Heart right ventricle (tissue), 16 donors: Measurements from ENCODE around the gene ADAMTS3. TPM values are rescaled to one million over a fixed set of nuclear protein-coding genes. Genes with fewer than 3 reads are reported as not detected.

Experiments
- ATAC-seq, 8 donors: fragments of 200-7000 bp; cut with Tn5 transposase; one replicate each; pipeline ENCODE4 v1.9.1; 2020; ENCODE audit warnings: mild to moderate bottlenecking in 8 of 8, moderate library complexity in 8 of 8, moderate number of reproducible peaks in 1 of 8
- DNase-seq, 2 donors: peaks; one replicate each; pipeline ENCODE4 v3.0.0-alpha.2; 2020
- H3K27ac ChIP-seq, 10 donors: fragments of 200-600 bp; sonication (generic) in 2 of 10; one replicate each; pipeline versions ENCODE4 v1.5.0 to v1.8.0; 2020 to 2022; ENCODE audit warnings: mild to moderate bottlenecking in 3 of 10
- H3K27me3 ChIP-seq, 7 donors: fragments of 200-600 bp; one replicate each; pipeline ENCODE4 v1.8.0; 2021 to 2022; ENCODE audit warnings: mild to moderate bottlenecking in 2 of 7
- H3K36me3 ChIP-seq, 9 donors: fragments of 200-600 bp; sonication (generic) in 1 of 9; one replicate each; pipeline versions ENCODE4 v1.5.0 to v1.8.0; 2020 to 2022; ENCODE audit warnings: mild to moderate bottlenecking in 2 of 9
- H3K4me1 ChIP-seq, 9 donors: fragments of 200-600 bp; sonication (generic) in 1 of 9; one replicate each; pipeline versions ENCODE4 v1.5.0 to v1.8.0; 2020 to 2022; ENCODE audit warnings: mild to moderate bottlenecking in 4 of 9
- H3K4me3 ChIP-seq, 10 donors: fragments of 200-600 bp; sonication (generic) in 2 of 10; one replicate each; pipeline versions ENCODE4 v1.5.0 to v1.8.0; 2020 to 2022; ENCODE audit warnings: mild to moderate bottlenecking in 7 of 10, moderate library complexity in 2 of 10
- H3K9me3 ChIP-seq, 11 donors: fragments of 200-600 bp in 10 of 11; sonication (generic) in 2 of 11; one replicate each; pipeline versions ENCODE4 v1.5.0 to v1.8.0; 2013 to 2022; ENCODE audit warnings: mild to moderate bottlenecking in 2 of 11, control low read depth in 1 of 11, moderate library complexity in 1 of 11
- WGBS, 2 donors: extraction: QIAGEN DNeasy Blood & Tissue Kit; methylation state at CpG; one replicate each; pipeline ENCODE4 v1.1.7; 2013; ENCODE audit warnings: inconsistent platforms in 1 of 2; 5-methylcytosine and 5-hydroxymethylcytosine counted together
- intact Hi-C, 10 donors: fragments of 100-400 bp; cut with DNase I; formaldehyde crosslinking; loops; one replicate each; pipeline versions ENCODE4 v1.11.1 to v1.14.2; 2022
- long read RNA-seq, 3 donors: library from polyadenylated mRNA; unstranded; transcript quantifications; one replicate each; pipeline ENCODE4 v2.0.0, GENCODE V29; 2020 to 2021
- polyA plus RNA-seq, 2 donors: library from polyadenylated mRNA; stranded (reverse); fragments of 200-250 nt; gene quantifications; one replicate each; pipeline ENCODE4 v1.2.3, GENCODE V29; 2013
- total RNA-seq, 10 donors: library from RNA; stranded (reverse); fragmentation: NEBNext Ultra II Directional in 3 of 10; extraction: Animal tissue kit (Norgen Biotek cat#: 25700) in 3 of 10; gene quantifications; one replicate each; pipeline versions ENCODE4 v1.2.1 to v1.2.4, GENCODE V29; 2021 to 2023
- TF ChIP-seq, protein P1 (sequence below), 9 donors: fragments of 200-600 bp; sonication (generic) in 2 of 9; IDR thresholded peaks; one replicate each; pipeline versions ENCODE4 v1.5.0 to v1.8.0; 2021 to 2022; ENCODE audit warnings: antibody characterized with exemption in 9 of 9, mild to moderate bottlenecking in 5 of 9, moderate library complexity in 1 of 9
- donor health status: Arrhythmogenic right ventricular cardiomyopathy.
- donor health status: ischemic (EF 13 %, LVEDD 7.1; RV severe dilation, severe dysfunction).
- donor health status: healthy with polysubstance abuse.
- donor health status: DM: no; HTN: yes; CAD: no.
- donor health status: DM: no; HTN: no; CAD: no.
- donor health status: ischemic (EF 25% LVEDD 6.9; RV normal size, moderate dysfunction).
- donor health status: ischemic (EF 25% LVEDD 5.7; RV mildly dilated, moderate dysfunction).
- donor health status: healthy.
- donor health status: DM: yes; HTN: yes; CAD: no.
- donor health status: Ischemic cardiomyopathy.
- donor health status: ischemic (EF 35%, LVEDD 5.7; RV mildly dilated, moderate dysfunction).
- donor health status: nonischemic (EF 11% LVEDD 7.7; RV severe dilation, severe dysfunction).
- donor health status: DM: yes; HTN: yes; CAD: no.
- donor health status: PGD.
- donor health status: ischemic (EF 29% LVEDD 5.4; RV normal size, mild dysfunction).
- donor health status: nonischemic (EF 23%, LVEDD 6.1; RV moderate dilation, normal function).

The ADAMTS3 gene
- total RNA-seq (1 to 10 TPM in 1 of 10 donors, under 1 TPM in 9; 0.31 to 1.1 (median 0.54) TPM), polyA plus RNA-seq (under 1 TPM; 0.23 to 0.80 TPM)
- long read RNA-seq, donor 1 = 0 reads
- long read RNA-seq, donor 2 = 0 reads
- long read RNA-seq, donor 3 = 0 reads

DNA sequence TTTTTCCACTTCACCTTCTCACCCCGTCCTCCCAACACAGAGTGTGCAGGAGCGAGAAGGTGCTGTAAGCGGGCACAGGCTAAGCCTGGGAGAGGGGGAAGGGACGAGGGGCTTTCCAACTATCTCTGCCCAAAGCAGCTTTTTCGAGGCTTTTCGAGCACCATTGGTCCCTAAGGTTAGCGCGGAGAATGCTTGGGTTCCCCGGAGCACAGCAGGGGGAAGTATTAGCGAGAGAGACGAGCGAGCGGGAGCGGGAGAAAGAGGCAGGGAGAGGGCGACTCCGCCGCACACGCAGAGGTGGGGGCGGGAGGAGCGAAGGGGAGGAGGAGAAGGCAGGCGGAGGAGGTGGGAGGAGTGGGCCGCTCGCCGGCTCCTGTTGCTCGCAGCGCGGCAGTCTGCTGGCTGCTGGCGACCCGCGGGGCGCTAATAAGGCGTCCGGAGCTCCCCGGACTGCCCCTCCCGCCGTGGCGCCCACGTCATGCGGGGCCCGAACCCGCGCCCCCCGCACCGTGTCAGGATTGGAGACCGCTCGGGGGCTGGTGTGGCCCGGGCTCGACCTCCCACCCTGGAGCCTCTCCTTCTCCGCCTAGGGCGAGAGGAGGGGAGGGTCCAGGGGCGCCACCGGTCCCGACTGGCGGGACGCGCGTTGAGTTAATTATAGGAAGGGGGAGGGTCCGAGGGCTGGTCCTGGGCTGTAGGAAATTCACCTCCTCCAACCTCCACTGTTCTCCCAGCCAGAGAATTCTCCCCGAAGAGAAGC lies at the start of gene ADAMTS3:
ADAMTS3 (minus strand) TSS at position 263 of the 760 bp plus-strand sequence. CDS start 459 bp downstream, outside the sequence.
- H3K36me3 ChIP-seq = no peaks in the 10 kb centered on the region
- ATAC-seq = peak; percentile 75 to 90 (median 81)
- H3K27ac ChIP-seq = peak within 1 kb of the TSS in 8 of 10 donors; percentile 40 to 73 (median 52)
- peaks cover 0 to 24% (median 8%) of the 10 kb centered on the region in 9 donors for H3K4me1 ChIP-seq
- H3K27me3 ChIP-seq = peaks cover 0 to 31% (median 0%) of the 10 kb centered on the region in 7 donors
- no peaks in the 10 kb centered on the region for H3K9me3 ChIP-seq
- TF ChIP-seq, protein P1, sequence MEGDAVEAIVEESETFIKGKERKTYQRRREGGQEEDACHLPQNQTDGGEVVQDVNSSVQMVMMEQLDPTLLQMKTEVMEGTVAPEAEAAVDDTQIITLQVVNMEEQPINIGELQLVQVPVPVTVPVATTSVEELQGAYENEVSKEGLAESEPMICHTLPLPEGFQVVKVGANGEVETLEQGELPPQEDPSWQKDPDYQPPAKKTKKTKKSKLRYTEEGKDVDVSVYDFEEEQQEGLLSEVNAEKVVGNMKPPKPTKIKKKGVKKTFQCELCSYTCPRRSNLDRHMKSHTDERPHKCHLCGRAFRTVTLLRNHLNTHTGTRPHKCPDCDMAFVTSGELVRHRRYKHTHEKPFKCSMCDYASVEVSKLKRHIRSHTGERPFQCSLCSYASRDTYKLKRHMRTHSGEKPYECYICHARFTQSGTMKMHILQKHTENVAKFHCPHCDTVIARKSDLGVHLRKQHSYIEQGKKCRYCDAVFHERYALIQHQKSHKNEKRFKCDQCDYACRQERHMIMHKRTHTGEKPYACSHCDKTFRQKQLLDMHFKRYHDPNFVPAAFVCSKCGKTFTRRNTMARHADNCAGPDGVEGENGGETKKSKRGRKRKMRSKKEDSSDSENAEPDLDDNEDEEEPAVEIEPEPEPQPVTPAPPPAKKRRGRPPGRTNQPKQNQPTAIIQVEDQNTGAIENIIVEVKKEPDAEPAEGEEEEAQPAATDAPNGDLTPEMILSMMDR (IDR thresholded peaks at IDR 0.05) = peak in 2 of 9 donors; percentile 10 to 19
- 0 to 1% methylated on average over 39 to 59 of the region's 59 CpGs for WGBS, 2 donors
- DNase-seq = peak; percentile 27 to 59
- intact Hi-C loops = loop anchor here in 1 of 10 donors (10.0 kb wide), 1 partner anchor 696 kb away; no protein-coding TSS in a partner anchor
- peak within 1 kb of the TSS; percentile 36 to 77 (median 60) for H3K4me3 ChIP-seq

DNA sequence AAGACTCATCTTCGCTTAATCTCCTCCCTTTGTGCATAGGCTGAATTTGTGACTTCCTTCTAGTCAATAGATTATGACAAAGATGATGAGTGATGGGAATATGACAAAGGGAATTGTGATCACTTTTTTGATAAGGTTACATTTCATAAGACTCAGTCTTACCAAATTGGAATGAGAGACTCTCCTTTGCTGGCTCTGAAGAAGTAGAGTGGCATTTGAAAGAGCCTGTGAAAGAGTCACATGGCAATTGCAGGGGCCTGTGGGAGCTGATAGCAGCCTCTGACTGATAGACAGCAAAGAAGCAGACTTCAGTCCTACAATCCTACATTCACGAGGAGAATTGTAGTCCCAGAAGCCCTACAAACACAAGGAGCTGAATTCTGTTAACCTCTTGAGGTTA lies 44.9 kb upstream of the ADAMTS3 start:
- ATAC-seq = no peak
- Histone ChIP-seq H3K9me3 (peaks cover 0 to 7% (median 0%) of the 10 kb centered on the region in 11 donors), H3K27ac (no peak overlapping the region), H3K27me3 (no peaks in the 10 kb centered on the region), H3K36me3 (no peaks in the 10 kb centered on the region), H3K4me3 (no peak overlapping the region), H3K4me1 (no peaks in the 10 kb centered on the region)
- no peak for DNase-seq
- intact Hi-C loops = no loop called here
- 54 to 58% methylated on average over 2 of the region's 2 CpGs for WGBS, 2 donors
- TF ChIP-seq, protein P1 (IDR thresholded peaks at IDR 0.05) = no peak

DNA sequence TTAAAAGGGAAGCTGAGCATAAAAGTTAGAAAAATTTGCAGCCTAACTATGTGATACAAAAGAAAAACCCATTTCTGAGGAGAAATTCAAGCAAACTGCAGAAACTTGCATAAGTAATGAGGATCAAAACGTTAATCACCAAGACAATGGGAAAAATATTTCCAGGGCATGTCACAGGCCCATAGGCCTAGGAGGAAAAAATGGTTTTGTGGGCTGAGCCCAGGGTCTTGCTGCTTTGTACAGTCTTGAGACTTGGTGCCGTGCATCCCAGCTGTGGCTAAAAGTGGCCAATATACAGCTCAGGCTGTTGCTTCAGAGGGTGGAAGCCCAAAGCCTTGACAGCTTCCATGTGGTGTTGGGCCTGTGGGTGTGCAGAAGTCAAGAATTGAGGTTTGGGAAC lies 37.7 kb upstream of the ADAMTS3 start:
- TF ChIP-seq, protein P1 (IDR thresholded peaks at IDR 0.05) = no peak
- DNase-seq = no peak
- H3K4me1 ChIP-seq = no peaks in the 10 kb centered on the region

DNA sequence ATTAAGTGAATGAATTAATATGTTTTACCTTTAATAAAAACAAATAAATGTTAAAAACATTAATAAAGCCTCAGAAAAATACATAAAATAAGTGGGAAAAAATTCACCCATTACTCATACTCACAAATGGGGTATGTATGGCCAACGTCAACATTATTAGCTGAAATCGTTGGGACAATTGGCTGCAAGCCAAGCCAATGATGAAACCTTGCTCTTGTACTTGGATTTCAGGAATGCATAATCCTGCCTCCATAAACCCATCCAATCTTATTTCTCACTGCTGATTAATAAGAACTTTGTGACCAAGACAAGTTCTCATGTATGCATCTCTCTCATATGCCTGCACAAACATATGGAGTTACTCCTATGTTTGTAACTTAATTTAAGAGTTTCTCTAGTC lies 35.3 kb upstream of the ADAMTS3 start:
- TF ChIP-seq, protein P1 (IDR thresholded peaks at IDR 0.05) = no peak
- intact Hi-C loops = no loop called here
- no peak for DNase-seq
- no peaks in the 10 kb centered on the region for H3K36me3 ChIP-seq
- H3K27me3 ChIP-seq = no peaks in the 10 kb centered on the region
- no peaks in the 10 kb centered on the region for H3K4me1 ChIP-seq
- no peak for ATAC-seq
- no peak overlapping the region for H3K27ac ChIP-seq
- 47 to 49% methylated on average over 2 of the region's 2 CpGs for WGBS, 2 donors
- peaks cover 0 to 10% (median 0%) of the 10 kb centered on the region in 11 donors for H3K9me3 ChIP-seq
- H3K4me3 ChIP-seq = no peak overlapping the region

More for the DNA sequence above, 37.7 kb upstream of the ADAMTS3 start:
- 78 to 81% methylated on average over 2 of the region's 2 CpGs for WGBS, 2 donors
- Histone ChIP-seq H3K27me3 (no peaks in the 10 kb centered on the region), H3K9me3 (peaks cover 0 to 10% (median 0%) of the 10 kb centered on the region in 11 donors), H3K36me3 (no peaks in the 10 kb centered on the region), H3K4me3 (no peak overlapping the region), H3K27ac (no peak overlapping the region)
- intact Hi-C loops = no loop called here
- ATAC-seq = no peak
